ENCODE results near the gene HEATR3. TPM values are rescaled to one million over a fixed set of nuclear protein-coding genes. Genes with fewer than 3 reads are reported as not detected.

Gene HEATR3
- total and polyA plus RNA-seq, 2 of the 13 experiments (the other 11 are each of a cell fraction or from before 2014, with no cell fraction given) = 22.4 to 52.4 TPM

DNA sequence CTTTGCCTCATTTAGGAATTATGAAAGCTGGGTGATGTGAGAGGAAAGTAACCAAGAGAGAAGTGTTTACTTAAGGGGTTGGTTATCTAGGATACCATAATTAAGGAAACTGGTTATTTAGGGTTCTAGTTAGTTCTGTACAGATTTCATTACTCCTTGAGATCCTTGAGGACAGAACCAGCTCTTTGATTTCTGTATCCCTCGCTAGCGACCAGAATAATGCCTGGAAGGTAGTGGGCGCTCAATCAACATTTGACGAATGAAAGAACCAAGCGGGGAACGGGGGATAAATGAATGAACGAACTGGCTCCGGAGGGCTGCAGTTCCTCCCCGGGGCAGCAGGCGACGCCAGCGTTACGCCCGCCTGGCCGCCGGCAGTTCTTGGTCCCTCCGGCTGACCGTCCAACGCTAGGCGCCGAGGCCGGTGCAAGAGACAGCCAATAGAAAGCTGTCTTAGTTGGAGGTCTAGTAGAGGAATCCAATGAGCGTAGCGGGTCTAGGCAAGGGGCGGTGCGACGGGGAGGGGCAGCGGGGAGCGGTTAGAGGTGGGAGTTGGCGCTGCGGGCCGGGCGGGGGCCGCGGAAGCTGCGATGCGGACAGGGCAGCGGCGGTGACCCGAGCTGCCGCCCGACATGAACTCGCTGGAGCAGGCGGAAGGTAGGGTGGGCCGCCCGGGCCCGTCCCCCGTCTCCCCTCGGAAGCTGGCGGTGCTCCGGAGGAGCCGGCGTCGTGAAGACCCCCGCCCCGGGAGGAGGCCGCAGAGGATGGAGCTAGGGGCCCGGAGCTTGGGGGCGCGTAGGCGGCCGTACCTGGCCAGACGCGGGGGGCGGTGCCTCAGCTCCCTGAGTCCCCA, 40.9 kb upstream of the HEATR3 start, which contains the start of gene CNEP1R1 (continued):
- TF ChIP-seq CREM (IDR thresholded peaks at IDR 0.05) = peak; percentile 76
- no peak for TF ChIP-seq CREM (CRISPR knock-in tag; IDR thresholded peaks at IDR 0.05)
- peak; percentile 60 for TF ChIP-seq HCFC1 (IDR thresholded peaks at IDR 0.05; ENCODE audit: low read depth, low read length)
- no peak for TF ChIP-seq ZNF737 (CRISPR knock-in tag; IDR thresholded peaks at IDR 0.05; ENCODE audit: borderline replicate concordance)
- TF ChIP-seq, protein P1, sequence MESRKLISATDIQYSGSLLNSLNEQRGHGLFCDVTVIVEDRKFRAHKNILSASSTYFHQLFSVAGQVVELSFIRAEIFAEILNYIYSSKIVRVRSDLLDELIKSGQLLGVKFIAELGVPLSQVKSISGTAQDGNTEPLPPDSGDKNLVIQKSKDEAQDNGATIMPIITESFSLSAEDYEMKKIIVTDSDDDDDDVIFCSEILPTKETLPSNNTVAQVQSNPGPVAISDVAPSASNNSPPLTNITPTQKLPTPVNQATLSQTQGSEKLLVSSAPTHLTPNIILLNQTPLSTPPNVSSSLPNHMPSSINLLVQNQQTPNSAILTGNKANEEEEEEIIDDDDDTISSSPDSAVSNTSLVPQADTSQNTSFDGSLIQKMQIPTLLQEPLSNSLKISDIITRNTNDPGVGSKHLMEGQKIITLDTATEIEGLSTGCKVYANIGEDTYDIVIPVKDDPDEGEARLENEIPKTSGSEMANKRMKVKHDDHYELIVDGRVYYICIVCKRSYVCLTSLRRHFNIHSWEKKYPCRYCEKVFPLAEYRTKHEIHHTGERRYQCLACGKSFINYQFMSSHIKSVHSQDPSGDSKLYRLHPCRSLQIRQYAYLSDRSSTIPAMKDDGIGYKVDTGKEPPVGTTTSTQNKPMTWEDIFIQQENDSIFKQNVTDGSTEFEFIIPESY (CRISPR knock-in tag; IDR thresholded peaks at IDR 0.05) = peak; percentile 60; the same call in 1 of the 2 replicates
- peak; percentile 73 for TF ChIP-seq ZBTB7A (CRISPR knock-in tag; IDR thresholded peaks at IDR 0.05)
- TF ChIP-seq PRPF4 (IDR thresholded peaks at IDR 0.05; ENCODE audit: low read depth, low read length, poor library complexity, severe bottlenecking) = no peak
- peak; percentile 97 for TF ChIP-seq ZNF772 (CRISPR knock-in tag; IDR thresholded peaks at IDR 0.05)
- TF ChIP-seq MIER3 (CRISPR knock-in tag; IDR thresholded peaks at IDR 0.05; ENCODE audit: borderline replicate concordance) = peak; percentile 96
- TF ChIP-seq ZNF33B (CRISPR knock-in tag; IDR thresholded peaks at IDR 0.05) = peak; percentile 89; the same call in 1 of the 2 replicates
- TF ChIP-seq, protein P2, sequence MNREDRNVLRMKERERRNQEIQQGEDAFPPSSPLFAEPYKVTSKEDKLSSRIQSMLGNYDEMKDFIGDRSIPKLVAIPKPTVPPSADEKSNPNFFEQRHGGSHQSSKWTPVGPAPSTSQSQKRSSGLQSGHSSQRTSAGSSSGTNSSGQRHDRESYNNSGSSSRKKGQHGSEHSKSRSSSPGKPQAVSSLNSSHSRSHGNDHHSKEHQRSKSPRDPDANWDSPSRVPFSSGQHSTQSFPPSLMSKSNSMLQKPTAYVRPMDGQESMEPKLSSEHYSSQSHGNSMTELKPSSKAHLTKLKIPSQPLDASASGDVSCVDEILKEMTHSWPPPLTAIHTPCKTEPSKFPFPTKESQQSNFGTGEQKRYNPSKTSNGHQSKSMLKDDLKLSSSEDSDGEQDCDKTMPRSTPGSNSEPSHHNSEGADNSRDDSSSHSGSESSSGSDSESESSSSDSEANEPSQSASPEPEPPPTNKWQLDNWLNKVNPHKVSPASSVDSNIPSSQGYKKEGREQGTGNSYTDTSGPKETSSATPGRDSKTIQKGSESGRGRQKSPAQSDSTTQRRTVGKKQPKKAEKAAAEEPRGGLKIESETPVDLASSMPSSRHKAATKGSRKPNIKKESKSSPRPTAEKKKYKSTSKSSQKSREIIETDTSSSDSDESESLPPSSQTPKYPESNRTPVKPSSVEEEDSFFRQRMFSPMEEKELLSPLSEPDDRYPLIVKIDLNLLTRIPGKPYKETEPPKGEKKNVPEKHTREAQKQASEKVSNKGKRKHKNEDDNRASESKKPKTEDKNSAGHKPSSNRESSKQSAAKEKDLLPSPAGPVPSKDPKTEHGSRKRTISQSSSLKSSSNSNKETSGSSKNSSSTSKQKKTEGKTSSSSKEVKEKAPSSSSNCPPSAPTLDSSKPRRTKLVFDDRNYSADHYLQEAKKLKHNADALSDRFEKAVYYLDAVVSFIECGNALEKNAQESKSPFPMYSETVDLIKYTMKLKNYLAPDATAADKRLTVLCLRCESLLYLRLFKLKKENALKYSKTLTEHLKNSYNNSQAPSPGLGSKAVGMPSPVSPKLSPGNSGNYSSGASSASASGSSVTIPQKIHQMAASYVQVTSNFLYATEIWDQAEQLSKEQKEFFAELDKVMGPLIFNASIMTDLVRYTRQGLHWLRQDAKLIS (CRISPR knock-in tag; IDR thresholded peaks at IDR 0.05) = no peak
- TF ChIP-seq SKI (IDR thresholded peaks at IDR 0.05; ENCODE audit: partially characterized antibody) = peak; percentile 89
- peak; percentile 68; the same call in 1 of the 2 replicates for TF ChIP-seq CHD2 (IDR thresholded peaks at IDR 0.05; ENCODE audit: low read depth, low read length)
- TF ChIP-seq RFX3 (CRISPR knock-in tag; IDR thresholded peaks at IDR 0.05) = no peak
- no peak for TF ChIP-seq SATB2 (CRISPR knock-in tag; IDR thresholded peaks at IDR 0.05)
- TF ChIP-seq ZNF543 (CRISPR knock-in tag; IDR thresholded peaks at IDR 0.05) = peak; percentile 54; the same call in 1 of the 2 replicates
- TF ChIP-seq, protein P3, sequence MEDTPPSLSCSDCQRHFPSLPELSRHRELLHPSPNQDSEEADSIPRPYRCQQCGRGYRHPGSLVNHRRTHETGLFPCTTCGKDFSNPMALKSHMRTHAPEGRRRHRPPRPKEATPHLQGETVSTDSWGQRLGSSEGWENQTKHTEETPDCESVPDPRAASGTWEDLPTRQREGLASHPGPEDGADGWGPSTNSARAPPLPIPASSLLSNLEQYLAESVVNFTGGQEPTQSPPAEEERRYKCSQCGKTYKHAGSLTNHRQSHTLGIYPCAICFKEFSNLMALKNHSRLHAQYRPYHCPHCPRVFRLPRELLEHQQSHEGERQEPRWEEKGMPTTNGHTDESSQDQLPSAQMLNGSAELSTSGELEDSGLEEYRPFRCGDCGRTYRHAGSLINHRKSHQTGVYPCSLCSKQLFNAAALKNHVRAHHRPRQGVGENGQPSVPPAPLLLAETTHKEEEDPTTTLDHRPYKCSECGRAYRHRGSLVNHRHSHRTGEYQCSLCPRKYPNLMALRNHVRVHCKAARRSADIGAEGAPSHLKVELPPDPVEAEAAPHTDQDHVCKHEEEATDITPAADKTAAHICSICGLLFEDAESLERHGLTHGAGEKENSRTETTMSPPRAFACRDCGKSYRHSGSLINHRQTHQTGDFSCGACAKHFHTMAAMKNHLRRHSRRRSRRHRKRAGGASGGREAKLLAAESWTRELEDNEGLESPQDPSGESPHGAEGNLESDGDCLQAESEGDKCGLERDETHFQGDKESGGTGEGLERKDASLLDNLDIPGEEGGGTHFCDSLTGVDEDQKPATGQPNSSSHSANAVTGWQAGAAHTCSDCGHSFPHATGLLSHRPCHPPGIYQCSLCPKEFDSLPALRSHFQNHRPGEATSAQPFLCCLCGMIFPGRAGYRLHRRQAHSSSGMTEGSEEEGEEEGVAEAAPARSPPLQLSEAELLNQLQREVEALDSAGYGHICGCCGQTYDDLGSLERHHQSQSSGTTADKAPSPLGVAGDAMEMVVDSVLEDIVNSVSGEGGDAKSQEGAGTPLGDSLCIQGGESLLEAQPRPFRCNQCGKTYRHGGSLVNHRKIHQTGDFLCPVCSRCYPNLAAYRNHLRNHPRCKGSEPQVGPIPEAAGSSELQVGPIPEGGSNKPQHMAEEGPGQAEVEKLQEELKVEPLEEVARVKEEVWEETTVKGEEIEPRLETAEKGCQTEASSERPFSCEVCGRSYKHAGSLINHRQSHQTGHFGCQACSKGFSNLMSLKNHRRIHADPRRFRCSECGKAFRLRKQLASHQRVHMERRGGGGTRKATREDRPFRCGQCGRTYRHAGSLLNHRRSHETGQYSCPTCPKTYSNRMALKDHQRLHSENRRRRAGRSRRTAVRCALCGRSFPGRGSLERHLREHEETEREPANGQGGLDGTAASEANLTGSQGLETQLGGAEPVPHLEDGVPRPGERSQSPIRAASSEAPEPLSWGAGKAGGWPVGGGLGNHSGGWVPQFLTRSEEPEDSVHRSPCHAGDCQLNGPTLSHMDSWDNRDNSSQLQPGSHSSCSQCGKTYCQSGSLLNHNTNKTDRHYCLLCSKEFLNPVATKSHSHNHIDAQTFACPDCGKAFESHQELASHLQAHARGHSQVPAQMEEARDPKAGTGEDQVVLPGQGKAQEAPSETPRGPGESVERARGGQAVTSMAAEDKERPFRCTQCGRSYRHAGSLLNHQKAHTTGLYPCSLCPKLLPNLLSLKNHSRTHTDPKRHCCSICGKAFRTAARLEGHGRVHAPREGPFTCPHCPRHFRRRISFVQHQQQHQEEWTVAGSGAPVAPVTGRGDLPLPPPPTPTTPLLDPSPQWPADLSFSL (CRISPR knock-in tag; IDR thresholded peaks at IDR 0.05) = no peak

Data from HepG2 (cell line).